ENCODE results near the gene TNP2.
A peak's percentile ranks its signal among the peaks of the same experiment; 100 is the strongest.

The TNP2 gene

DNA sequence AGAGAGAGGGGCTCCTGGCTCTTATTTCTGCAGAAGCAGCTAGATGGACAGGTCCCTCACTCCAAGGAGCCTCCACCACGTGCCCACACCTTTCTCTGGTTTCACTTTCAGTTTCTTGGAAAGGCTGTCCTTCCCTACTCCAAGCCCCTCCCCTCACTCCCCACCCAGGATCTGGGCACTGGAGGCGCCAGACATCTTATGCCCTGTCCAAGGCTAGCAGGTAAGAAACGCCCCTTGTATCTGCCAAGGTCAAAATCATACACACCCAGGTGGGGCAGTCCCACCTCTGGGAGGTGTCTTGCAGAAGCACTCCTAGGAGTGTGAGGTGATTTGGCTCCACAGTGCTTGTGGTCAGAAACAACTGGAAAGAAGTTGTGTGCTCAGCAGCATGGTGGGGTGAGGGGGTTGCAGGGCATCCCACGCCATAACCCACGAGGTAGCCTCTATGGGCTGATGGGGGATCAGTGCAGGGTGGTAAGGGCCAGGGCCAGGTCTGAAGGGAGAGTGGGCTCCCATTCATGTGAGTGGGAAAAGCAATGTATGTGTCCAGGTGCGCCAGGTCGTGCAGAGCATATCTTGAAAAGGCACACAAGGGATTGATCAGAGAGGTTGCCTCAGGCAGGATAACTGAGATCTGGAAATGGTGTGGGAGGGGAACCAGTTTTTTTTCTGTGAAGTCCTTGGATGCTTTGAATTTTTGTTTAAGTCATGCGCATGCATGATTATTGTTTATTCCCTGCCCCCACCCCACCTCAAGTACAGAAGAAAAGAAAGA lies 43.8 kb upstream of the TNP2 start:
- DNase-seq (ENCODE audit: extremely low spot score) = no peak

DNA sequence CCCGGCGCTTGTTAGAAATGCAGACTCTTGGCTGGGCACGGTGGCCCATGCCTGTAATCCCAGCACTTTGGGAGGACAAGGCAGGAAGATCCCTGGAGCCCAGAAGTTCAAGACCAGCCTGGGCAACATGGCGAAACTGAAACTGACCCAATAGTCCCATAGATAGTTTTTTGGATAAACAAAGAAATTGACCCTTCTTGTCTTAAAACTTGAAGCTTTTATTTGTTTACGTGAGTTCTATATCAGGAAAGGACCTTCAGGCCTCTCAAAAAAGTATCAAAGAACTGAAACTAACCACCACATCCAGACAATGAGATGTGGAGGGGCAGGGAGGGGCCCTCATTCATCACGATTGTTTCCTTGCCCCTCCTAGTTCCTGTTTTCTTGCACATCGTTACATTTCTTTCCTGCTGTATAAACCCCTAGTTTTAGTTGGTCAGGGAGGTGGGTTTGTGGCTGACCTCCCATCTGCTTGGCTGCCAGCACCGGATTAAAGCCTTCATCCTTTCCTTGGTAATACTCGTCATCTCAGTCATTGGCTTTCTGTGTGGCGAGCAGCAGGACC lies 42.0 kb upstream of the TNP2 start:
- ChIA-PET CTCF (interaction anchor here (1.1 to 6.0 kb wide), 8 partner anchors 10 to 347 kb away, joined by 3 to 48 read pairs (median 4); partner anchors contain the start of gene SOCS1), POLR2A (interaction anchor here (1.0 to 7.1 kb wide), 2 partner anchors 30 to 56 kb away, joined by 3 to 52 read pairs; partner anchors contain the start of gene SOCS1)

More for the DNA sequence above, 43.8 kb upstream of the TNP2 start:
- CTCF ChIA-PET = interaction anchor here (1.0 to 6.0 kb wide), 5 partner anchors 15 to 359 kb away, joined by 3 to 48 read pairs (median 8); partner anchors contain the start of gene SOCS1
- TF ChIP-seq, protein P1, sequence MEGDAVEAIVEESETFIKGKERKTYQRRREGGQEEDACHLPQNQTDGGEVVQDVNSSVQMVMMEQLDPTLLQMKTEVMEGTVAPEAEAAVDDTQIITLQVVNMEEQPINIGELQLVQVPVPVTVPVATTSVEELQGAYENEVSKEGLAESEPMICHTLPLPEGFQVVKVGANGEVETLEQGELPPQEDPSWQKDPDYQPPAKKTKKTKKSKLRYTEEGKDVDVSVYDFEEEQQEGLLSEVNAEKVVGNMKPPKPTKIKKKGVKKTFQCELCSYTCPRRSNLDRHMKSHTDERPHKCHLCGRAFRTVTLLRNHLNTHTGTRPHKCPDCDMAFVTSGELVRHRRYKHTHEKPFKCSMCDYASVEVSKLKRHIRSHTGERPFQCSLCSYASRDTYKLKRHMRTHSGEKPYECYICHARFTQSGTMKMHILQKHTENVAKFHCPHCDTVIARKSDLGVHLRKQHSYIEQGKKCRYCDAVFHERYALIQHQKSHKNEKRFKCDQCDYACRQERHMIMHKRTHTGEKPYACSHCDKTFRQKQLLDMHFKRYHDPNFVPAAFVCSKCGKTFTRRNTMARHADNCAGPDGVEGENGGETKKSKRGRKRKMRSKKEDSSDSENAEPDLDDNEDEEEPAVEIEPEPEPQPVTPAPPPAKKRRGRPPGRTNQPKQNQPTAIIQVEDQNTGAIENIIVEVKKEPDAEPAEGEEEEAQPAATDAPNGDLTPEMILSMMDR (IDR thresholded peaks at IDR 0.05; ENCODE audit: control extremely low read depth, extremely low read depth, low read depth, missing control alignments) = no peak
- POLR2A ChIA-PET = interaction anchor here (7.1 kb wide), 1 partner anchor 58 kb away, joined by 52 read pairs; the partner anchor contains the start of gene SOCS1

DNA sequence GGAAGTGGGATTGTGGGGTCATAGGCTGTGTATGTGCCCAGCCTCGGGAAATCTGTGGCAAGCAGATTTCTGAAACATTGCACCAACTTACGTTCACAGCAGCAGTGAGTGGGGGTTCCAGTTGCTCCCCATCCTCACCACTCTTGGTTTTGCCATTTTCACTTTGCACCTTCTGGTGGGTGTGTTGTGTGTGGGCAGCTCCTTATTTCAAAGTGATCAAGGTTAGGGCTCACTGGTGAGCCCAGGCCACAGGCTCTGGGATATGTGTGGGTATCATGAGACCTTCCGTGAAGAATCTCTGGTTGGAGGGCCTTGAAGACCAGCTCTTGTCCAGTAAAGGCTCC lies 41.5 kb upstream of the TNP2 start:
- ChIA-PET CTCF (interaction anchor here (1.4 to 6.0 kb wide), 6 partner anchors 9 to 347 kb away, joined by 3 to 48 read pairs (median 6); partner anchors contain the start of gene SOCS1), POLR2A (interaction anchor here (7.1 kb wide), 1 partner anchor 56 kb away, joined by 52 read pairs; the partner anchor contains the start of gene SOCS1)
- TF ChIP-seq, protein P1 (IDR thresholded peaks at IDR 0.05; ENCODE audit: control extremely low read depth, extremely low read depth, low read depth, missing control alignments) = no peak
- no peak for DNase-seq (ENCODE audit: extremely low spot score)

More for the DNA sequence above, 42.0 kb upstream of the TNP2 start:
- TF ChIP-seq, protein P1 (IDR thresholded peaks at IDR 0.05; ENCODE audit: control extremely low read depth, extremely low read depth, low read depth, missing control alignments) = no peak
- DNase-seq (ENCODE audit: extremely low spot score) = peak; percentile 68

DNA sequence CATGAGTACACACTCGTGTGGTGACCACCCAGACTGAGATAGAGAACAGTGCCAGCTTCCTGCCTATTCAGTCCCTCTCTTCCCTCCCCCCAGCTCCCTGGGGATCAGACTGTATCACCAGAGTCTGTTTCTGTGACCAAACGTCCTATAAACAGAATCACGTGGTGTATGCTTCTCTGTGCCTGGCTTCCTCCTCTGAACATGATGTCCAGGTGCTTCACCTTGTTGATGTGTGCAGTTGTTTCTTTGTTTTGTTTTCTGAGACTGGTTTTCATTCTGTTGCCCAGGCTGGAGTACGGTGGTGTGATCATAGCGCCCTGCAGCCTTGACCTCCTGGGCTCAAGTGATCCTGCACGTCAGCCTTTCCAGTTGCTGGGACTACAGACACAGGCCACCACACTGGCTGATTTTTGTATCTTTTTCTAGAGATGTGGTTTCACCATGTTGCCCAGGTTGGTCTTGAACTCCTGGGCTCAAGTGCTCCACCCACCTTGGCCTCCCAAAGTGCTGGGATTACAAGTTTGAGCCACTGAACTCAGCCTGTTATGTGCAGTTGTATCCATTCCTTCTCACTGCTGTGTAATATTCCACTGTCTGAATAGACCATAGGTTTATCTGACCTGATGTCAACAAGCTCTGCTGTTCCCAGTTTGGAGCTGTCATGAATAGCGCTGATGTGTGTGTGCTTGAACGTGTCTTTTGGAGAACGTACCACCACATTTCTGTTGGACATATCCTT lies 40.9 kb upstream of the TNP2 start:
- DNase-seq (ENCODE audit: extremely low spot score) = peak; percentile 55
- ChIA-PET CTCF (interaction anchor here (1.4 to 6.0 kb wide), 6 partner anchors 9 to 346 kb away, joined by 3 to 48 read pairs (median 6); partner anchors contain the start of gene SOCS1), POLR2A (interaction anchor here (0.6 to 7.1 kb wide), 2 partner anchors 11 to 55 kb away, joined by 3 to 52 read pairs; partner anchors contain the start of gene SOCS1)
- TF ChIP-seq, protein P1 (IDR thresholded peaks at IDR 0.05; ENCODE audit: control extremely low read depth, extremely low read depth, low read depth, missing control alignments) = no peak

DNA sequence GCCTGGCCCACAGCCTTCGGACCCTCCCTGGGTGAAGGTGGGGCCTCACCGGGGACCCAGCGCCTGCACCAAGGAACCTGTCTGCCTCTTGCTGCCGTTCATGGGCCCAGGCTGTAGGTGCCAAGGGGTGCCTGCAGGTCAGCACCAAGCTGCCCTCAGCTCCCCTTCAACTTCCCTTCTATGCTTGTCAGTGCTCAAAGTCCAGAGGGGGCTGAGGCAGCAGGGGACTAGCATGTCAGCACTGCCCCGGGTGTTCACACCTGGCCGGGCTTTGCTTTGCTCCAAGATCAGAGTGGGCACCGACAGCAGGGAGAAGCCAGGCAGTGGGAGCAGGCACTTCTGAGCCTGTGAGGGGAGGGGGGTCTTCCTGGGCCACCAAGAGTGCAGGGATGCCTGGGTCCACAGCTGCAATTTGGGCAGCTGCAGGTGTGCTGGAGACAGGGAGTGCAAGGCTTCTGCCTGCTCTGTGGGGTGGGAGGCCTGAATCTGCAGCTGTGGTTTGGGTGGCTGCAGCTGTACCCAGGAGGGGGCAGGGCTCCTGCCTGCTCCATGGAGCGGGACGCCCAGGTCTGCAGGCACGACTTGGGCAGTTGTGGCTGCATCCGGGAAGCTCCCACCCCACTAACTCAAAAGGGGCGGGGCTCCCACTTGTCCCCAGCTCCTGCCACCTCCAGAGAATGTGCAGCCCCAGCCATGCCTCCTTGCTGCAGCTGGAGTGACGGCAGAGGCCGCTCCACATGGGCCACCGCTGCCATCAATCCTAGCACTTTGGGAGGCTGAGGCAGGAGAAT lies 39.6 kb upstream of the TNP2 start:
- no peak for DNase-seq (ENCODE audit: extremely low spot score)
- ChIA-PET POLR2A (interaction anchor here (7.1 kb wide), 1 partner anchor 54 kb away, joined by 52 read pairs; the partner anchor contains the start of gene SOCS1), CTCF (interaction anchor here (0.6 to 6.0 kb wide), 7 partner anchors 10 to 345 kb away, joined by 3 to 48 read pairs (median 3); partner anchors contain the start of gene SOCS1)
- TF ChIP-seq, protein P1 (IDR thresholded peaks at IDR 0.05; ENCODE audit: control extremely low read depth, extremely low read depth, low read depth, missing control alignments) = no peak

Data from GM10248 (cell line).